Cardiac fibroblast (primary cell): ENCODE data around the gene VPS26C.

ENCODE experiments used
- DNase-seq, 2 donors: peaks; one replicate each; pipeline versions ENCODE4 v3.0.0 to v3.0.0-alpha.2; 2010; ENCODE audit warnings: low read depth in 2 of 2
- H3K4me3 ChIP-seq, 2 donors: replicated peaks in 1 of 2; 1 replicate in 1 of 2; 2 replicates in 1 of 2; pipeline ENCODE4 v1.5.1; 2011; ENCODE audit warnings: low read depth in 2 of 2, low read length in 2 of 2, mild to moderate bottlenecking in 2 of 2, moderate library complexity in 1 of 2
- CTCF ChIP-seq: IDR thresholded peaks from one replicate; pipeline ENCODE4 v1.5.1; 2011; ENCODE audit warnings: low read depth, mild to moderate bottlenecking, low read length, inconsistent platforms

The VPS26C gene

GRCh38 chr21:37231249-37231645, 35.9 kb downstream of the VPS26C start:
- no peak for DNase-seq
- TF ChIP-seq CTCF = no peak
- H3K4me3 ChIP-seq = no peak overlapping the region

GRCh38 chr21:37230632-37231248, 36.4 kb downstream of the VPS26C start:
- DNase-seq = no peak
- no peak overlapping the region for H3K4me3 ChIP-seq
- TF ChIP-seq CTCF = no peak

- no peak for DNase-seq
- TF ChIP-seq CTCF = no peak
Observed at GRCh38 chr21:37228003-37228400, 39.1 kb downstream of the VPS26C start.

GRCh38 chr21:37227071-37228002, 39.8 kb downstream of the VPS26C start:
- no peak for TF ChIP-seq CTCF
- no peak overlapping the region for H3K4me3 ChIP-seq
- DNase-seq = no peak

More at GRCh38 chr21:37228003-37228400, 39.1 kb downstream of the VPS26C start:
- H3K4me3 ChIP-seq = no peak overlapping the region

- TF ChIP-seq CTCF = no peak
- DNase-seq = no peak
- H3K4me3 ChIP-seq = no peak overlapping the region
Observed at GRCh38 chr21:37226041-37226920, 40.9 kb downstream of the VPS26C start.

- DNase-seq = no peak
- TF ChIP-seq CTCF = no peak
- H3K4me3 ChIP-seq = no peak overlapping the region
Observed at GRCh38 chr21:37224861-37225839, 42.0 kb downstream of the VPS26C start.
